Measurements from ENCODE around the gene CDT1.
"Not testable (repeated sequence)": the region's sequence is repeated elsewhere in the genome, so short reads cannot be mapped to it uniquely, and the experiment has no call there.

Gene CDT1

DNA sequence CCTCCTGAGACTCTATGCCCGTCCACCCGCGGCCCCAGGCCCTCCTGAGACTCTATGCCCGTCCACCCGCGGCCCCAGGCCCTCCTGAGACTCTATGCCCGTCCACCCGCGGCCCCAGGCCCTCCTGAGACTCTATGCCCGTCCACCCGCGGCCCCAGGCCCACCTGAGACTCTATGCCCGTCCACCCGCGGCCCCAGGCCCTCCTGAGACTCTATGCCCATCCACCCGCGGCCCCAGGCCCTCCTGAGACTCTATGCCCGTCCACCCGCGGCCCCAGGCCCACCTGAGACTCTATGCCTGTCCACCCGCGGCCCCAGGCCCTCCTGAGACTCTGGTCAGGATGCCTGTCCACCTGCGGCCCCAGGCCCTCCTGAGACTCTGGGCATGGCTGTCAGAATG, 31.8 kb upstream of the CDT1 start:
- Histone ChIP-seq H2BK15ac (ENCODE audit: low read depth, poor library complexity, severe bottlenecking) (peak overlapping the region; percentile 7), H3K18ac (ENCODE audit: low read depth in 1 of 2, low read length in 2 of 2) (peak overlapping the region; percentile 78 to 99), H3K4me1 (ENCODE audit: control insufficient read depth, insufficient read depth, low read depth, low read length) (peaks cover 88% of the 10 kb centered on the region), H2AK5ac (ENCODE audit: low read length, severe bottlenecking) (peak overlapping the region; percentile 19), H3K9ac (ENCODE audit: low read length) (peak overlapping the region; percentile 60), H4K91ac (ENCODE audit: low read length) (peak overlapping the region; percentile 10), H2BK12ac (ENCODE audit: low read length in 2 of 2) (peak overlapping the region; percentile 95 to 96), H2BK120ac (ENCODE audit: low read depth, low read length) (peak overlapping the region; percentile 12), H3K4ac (ENCODE audit: low read depth in 1 of 2, low read length in 2 of 2) (peak overlapping the region; percentile 16 to 88), H3K79me1 (replicated peaks; ENCODE audit: low read length, poor library complexity, severe bottlenecking) (peaks cover 19% of the 10 kb centered on the region)
- not testable (repeated sequence) for H3K27ac ChIP-seq (ENCODE audit: low read length, poor library complexity, severe bottlenecking); H3K4me2 ChIP-seq (ENCODE audit: low read length, poor library complexity, severe bottlenecking); H4K8ac ChIP-seq (ENCODE audit: low read length); H3K14ac ChIP-seq (ENCODE audit: low read length in 2 of 2); H3K36me3 ChIP-seq (ENCODE audit: control insufficient read depth in 1 of 2, insufficient read depth in 2 of 2, low read depth in 1 of 2, low read length in 2 of 2); DNase-seq; H3K27me3 ChIP-seq (ENCODE audit: control insufficient read depth in 1 of 2, insufficient read depth in 1 of 2, low read length in 2 of 2); H3K4me3 ChIP-seq (ENCODE audit: insufficient read depth in 1 of 2, low read depth in 1 of 2, low read length in 2 of 2); H3K23ac ChIP-seq (ENCODE audit: low read length in 2 of 2); H2AFZ ChIP-seq (ENCODE audit: low read depth, low read length); H2BK5ac ChIP-seq (ENCODE audit: low read depth, low read length, poor library complexity, severe bottlenecking); H3K9me3 ChIP-seq (ENCODE audit: control insufficient read depth, low read length)
- WGBS: 96% methylated on average over 16 of the region's 23 CpGs

- Histone ChIP-seq H2BK120ac (ENCODE audit: low read depth, low read length) (peak overlapping the region; percentile 93), H3K36me3 (ENCODE audit: control insufficient read depth in 1 of 2, insufficient read depth in 2 of 2, low read depth in 1 of 2, low read length in 2 of 2) (peaks cover 0 to 9% of the 10 kb centered on the region in 2 experiments), H3K79me1 (replicated peaks; ENCODE audit: low read length, poor library complexity, severe bottlenecking) (peaks cover 12% of the 10 kb centered on the region), H3K14ac (ENCODE audit: low read length in 2 of 2) (peak overlapping the region in 1 of 2 experiments; percentile 49), H2BK5ac (ENCODE audit: low read depth, low read length, poor library complexity, severe bottlenecking) (no peak overlapping the region), H2BK12ac (ENCODE audit: low read length in 2 of 2) (peak overlapping the region; percentile 97 to 98), H3K4me2 (ENCODE audit: low read length, poor library complexity, severe bottlenecking) (peak overlapping the region; percentile 6), H3K27me3 (ENCODE audit: control insufficient read depth in 1 of 2, insufficient read depth in 1 of 2, low read length in 2 of 2) (no peaks in the 10 kb centered on the region), H3K27ac (ENCODE audit: low read length, poor library complexity, severe bottlenecking) (peak overlapping the region; percentile 73), H3K9ac (ENCODE audit: low read length) (peak overlapping the region; percentile 60), H3K23ac (ENCODE audit: low read length in 2 of 2) (peak overlapping the region in 1 of 2 experiments; percentile 36), H3K4ac (ENCODE audit: low read depth in 1 of 2, low read length in 2 of 2) (peak overlapping the region; percentile 56 to 90), H3K4me1 (ENCODE audit: control insufficient read depth, insufficient read depth, low read depth, low read length) (peaks cover 88% of the 10 kb centered on the region), H4K8ac (ENCODE audit: low read length) (peak overlapping the region; percentile 95), H2AK5ac (ENCODE audit: low read length, severe bottlenecking) (no peak overlapping the region), H3K9me3 (ENCODE audit: control insufficient read depth, low read length) (no peaks in the 10 kb centered on the region), H2AFZ (ENCODE audit: low read depth, low read length) (no peak overlapping the region), H4K91ac (ENCODE audit: low read length) (peak overlapping the region; percentile 98), H3K4me3 (ENCODE audit: insufficient read depth in 1 of 2, low read depth in 1 of 2, low read length in 2 of 2) (peak overlapping the region in 1 of 2 experiments; percentile 44), H2BK15ac (ENCODE audit: low read depth, poor library complexity, severe bottlenecking) (peak overlapping the region; percentile 60), H3K18ac (ENCODE audit: low read depth in 1 of 2, low read length in 2 of 2) (peak overlapping the region; percentile 92 to 99)
- DNase-seq: peak; percentile 96
- 27% methylated on average over 28 of the region's 29 CpGs for WGBS
These were observed 30.4 kb upstream of the CDT1 start for GRCh38 chr16:88772871-88773811.

DNA sequence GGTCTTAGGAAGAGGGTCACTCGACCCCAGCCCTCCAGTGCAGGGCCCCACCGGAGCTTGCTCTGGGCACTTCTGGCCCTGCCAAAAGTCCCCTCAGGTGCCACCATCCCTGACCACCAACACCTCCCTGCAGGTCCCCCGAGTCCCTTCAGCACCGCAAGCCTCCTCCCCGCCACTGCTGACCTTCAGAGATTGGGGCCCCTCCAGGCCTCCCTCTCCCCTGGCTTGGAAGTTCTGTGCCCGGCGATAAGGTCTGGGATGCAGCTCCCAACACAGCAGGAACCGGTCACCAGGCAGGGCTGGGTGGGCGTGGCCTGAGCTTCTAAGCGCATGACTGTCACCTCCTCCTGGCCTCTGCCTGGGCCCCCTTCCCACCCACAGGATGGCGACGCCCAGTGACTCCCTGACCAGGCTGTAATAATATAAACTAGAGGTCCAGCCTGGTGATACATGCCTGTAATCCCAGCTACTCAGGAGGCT, 29.7 kb upstream of the CDT1 start:
- H2BK120ac ChIP-seq (ENCODE audit: low read depth, low read length): peak overlapping the region; percentile 93
- peak overlapping the region; percentile 51 for H4K8ac ChIP-seq (ENCODE audit: low read length)
- H2AK5ac ChIP-seq (ENCODE audit: low read length, severe bottlenecking): no peak overlapping the region
- no peak overlapping the region for H3K14ac ChIP-seq (ENCODE audit: low read length in 2 of 2)
- peak; percentile 92 for DNase-seq
- peaks cover 88% of the 10 kb centered on the region for H3K4me1 ChIP-seq (ENCODE audit: control insufficient read depth, insufficient read depth, low read depth, low read length)
- peak overlapping the region; percentile 92 to 99 for H3K18ac ChIP-seq (ENCODE audit: low read depth in 1 of 2, low read length in 2 of 2)
- H3K79me1 ChIP-seq (replicated peaks; ENCODE audit: low read length, poor library complexity, severe bottlenecking): peaks cover 14% of the 10 kb centered on the region
- no peak overlapping the region for H3K4me2 ChIP-seq (ENCODE audit: low read length, poor library complexity, severe bottlenecking)
- H2BK12ac ChIP-seq (ENCODE audit: low read length in 2 of 2): peak overlapping the region; percentile 97 to 98
- no peak overlapping the region for H3K27ac ChIP-seq (ENCODE audit: low read length, poor library complexity, severe bottlenecking)
- no peak overlapping the region for H2AFZ ChIP-seq (ENCODE audit: low read depth, low read length)
- WGBS: 36% methylated on average over 12 of the region's 12 CpGs
- H3K4ac ChIP-seq (ENCODE audit: low read depth in 1 of 2, low read length in 2 of 2): peak overlapping the region; percentile 56 to 90
- H3K9ac ChIP-seq (ENCODE audit: low read length): peak overlapping the region; percentile 60
- H2BK15ac ChIP-seq (ENCODE audit: low read depth, poor library complexity, severe bottlenecking): peak overlapping the region; percentile 60
- H2BK5ac ChIP-seq (ENCODE audit: low read depth, low read length, poor library complexity, severe bottlenecking): no peak overlapping the region
- H3K36me3 ChIP-seq (ENCODE audit: control insufficient read depth in 1 of 2, insufficient read depth in 2 of 2, low read depth in 1 of 2, low read length in 2 of 2): peaks cover 0 to 9% of the 10 kb centered on the region in 2 experiments
- H4K91ac ChIP-seq (ENCODE audit: low read length): peak overlapping the region; percentile 98
- no peaks in the 10 kb centered on the region for H3K27me3 ChIP-seq (ENCODE audit: control insufficient read depth in 1 of 2, insufficient read depth in 1 of 2, low read length in 2 of 2)
- H3K4me3 ChIP-seq (ENCODE audit: insufficient read depth in 1 of 2, low read depth in 1 of 2, low read length in 2 of 2): peak overlapping the region in 1 of 2 experiments; percentile 44
- H3K9me3 ChIP-seq (ENCODE audit: control insufficient read depth, low read length): no peaks in the 10 kb centered on the region
- no peak overlapping the region for H3K23ac ChIP-seq (ENCODE audit: low read length in 2 of 2)

All from mesenchymal stem cell (in vitro differentiated cells and primary cell).